Renal cortex interstitium (tissue), 11 donors: ENCODE measurements around the gene ZFP69B. TPM values are rescaled to one million over a fixed set of nuclear protein-coding genes. Genes with fewer than 3 reads are reported as not detected.
"Not testable (repeated sequence)": the region's sequence is repeated elsewhere in the genome, so short reads cannot be mapped to it uniquely, and the experiment has no call there.

Source experiments
- DNase-seq, 11 donors: peaks; one replicate each; pipeline ENCODE4 v3.0.0-alpha.2; 2013; ENCODE audit warnings: low read depth in 9 of 11, low spot score in 4 of 11; ENCODE audit errors: extremely low read depth in 1 of 11
- polyA plus RNA-seq, 3 donors: library from polyadenylated mRNA; unstranded; fragments of 120-200 nt; gene quantifications; one replicate each; pipeline ENCODE4 v1.2.1, GENCODE V29; 2013; ENCODE audit not compliant: insufficient read length in 3 of 3

Gene ZFP69B
- polyA plus RNA-seq, 3 donors, result 4.9 to 6.3 (median 5.9) TPM

- DNase-seq, result no peak
These were observed 18.9 kb upstream of the ZFP69B start for GRCh38 chr1:40431385-40431784.

- DNase-seq, result no peak
These were observed 17.5 kb upstream of the ZFP69B start for GRCh38 chr1:40432644-40433390.

GRCh38 chr1:40435471-40435870 lies 14.8 kb upstream of the ZFP69B start:
- DNase-seq, result no peak

GRCh38 chr1:40435876-40436275 lies 14.4 kb upstream of the ZFP69B start:
- no peak for DNase-seq

GRCh38 chr1:40438391-40439015 lies 11.8 kb upstream of the ZFP69B start:
- no peak for DNase-seq

- no peak for DNase-seq
These were observed 11.0 kb upstream of the ZFP69B start for GRCh38 chr1:40439247-40439646.

GRCh38 chr1:40450495-40451237 lies 390 bp downstream of the ZFP69B start:
- peak in 8 of 11 donors; percentile 6 to 22 (median 14) for DNase-seq

GRCh38 chr1:40451238-40451585 lies 936 bp downstream of the ZFP69B start:
- no peak for DNase-seq

GRCh38 chr1:40454873-40455272 lies 4.6 kb downstream of the ZFP69B start:
- DNase-seq, result no peak

GRCh38 chr1:40462956-40463590 lies 12.8 kb downstream of the ZFP69B start:
- no peak for DNase-seq

GRCh38 chr1:40469327-40469726 lies 19.1 kb downstream of the ZFP69B start:
- DNase-seq, result no peak

GRCh38 chr1:40475268-40475667 lies 25.0 kb downstream of the ZFP69B start:
- no peak for DNase-seq

GRCh38 chr1:40476924-40477677 lies 26.8 kb downstream of the ZFP69B start, which contains the start of gene ZFP69:
Gene ZFP69, plus strand, starts transcription at chr1:40477290. Its CDS starts 2,072 bp downstream, at chr1:40479362.
- DNase-seq, result peak in 10 of 11 donors; percentile 36 to 69 (median 58)

GRCh38 chr1:40477678-40478053 lies 27.4 kb downstream of the ZFP69B start:
- DNase-seq, result peak in 2 of 11 donors; percentile 26 to 28

- DNase-seq, result no peak
These were observed 28.0 kb downstream of the ZFP69B start for GRCh38 chr1:40478276-40478675.

- DNase-seq, result no peak
These were observed 28.9 kb downstream of the ZFP69B start for GRCh38 chr1:40479156-40479555.

GRCh38 chr1:40495315-40495903 lies 45.1 kb downstream of the ZFP69B start:
- no peak for DNase-seq

GRCh38 chr1:40502651-40503050 lies 52.4 kb downstream of the ZFP69B start:
- DNase-seq, result not testable (repeated sequence)

GRCh38 chr1:40507973-40508372 lies 57.7 kb downstream of the ZFP69B start:
- no peak for DNase-seq
